Hepatocyte (in vitro differentiated cells): ENCODE measurements around the gene ANKRD44. TPM values are rescaled to one million over a fixed set of nuclear protein-coding genes. Genes with fewer than 3 reads are reported as not detected.

ENCODE experiments used
- DNase-seq: peaks from one replicate; pipeline ENCODE4 v3.0.0-alpha.2; 2016; ENCODE audit warnings: low spot score
- H2AFZ ChIP-seq: fragments of 200-600 bp; sonication (generic); 2 replicates; pipeline ENCODE4 v1.6.0; 2016; ENCODE audit warnings: antibody characterized with exemption, mild to moderate bottlenecking
- H3K27ac ChIP-seq: fragments of 200-600 bp; sonication (generic); 2 replicates; pipeline ENCODE4 v1.5.1; 2016; ENCODE audit warnings: mild to moderate bottlenecking
- H3K27me3 ChIP-seq: fragments of 200-600 bp; sonication (generic); 2 replicates; pipeline ENCODE4 v1.6.1; 2016
- H3K36me3 ChIP-seq: fragments of 200-600 bp; sonication (generic); replicated peaks from 2 replicates; pipeline ENCODE4 v1.5.1; 2016; ENCODE audit warnings: low read depth; ENCODE audit not compliant: insufficient read depth
- H3K4me1 ChIP-seq: fragments of 200-600 bp; sonication (generic); 2 replicates; pipeline ENCODE4 v1.5.1; 2016; ENCODE audit warnings: mild to moderate bottlenecking, moderate library complexity; ENCODE audit not compliant: insufficient read depth
- H3K4me2 ChIP-seq: fragments of 200-600 bp; sonication (generic); 2 replicates; pipeline ENCODE4 v1.6.0; 2016
- H3K4me3 ChIP-seq: fragments of 200-600 bp; sonication (generic); 2 replicates; pipeline ENCODE4 v1.5.1; 2016; ENCODE audit warnings: mild to moderate bottlenecking
- H3K79me2 ChIP-seq: fragments of 200-600 bp; sonication (generic); 2 replicates; pipeline ENCODE4 v1.6.0; 2017; ENCODE audit warnings: mild to moderate bottlenecking
- H3K9me2 ChIP-seq: fragments of 200-600 bp; sonication (generic); replicated peaks from 2 replicates; pipeline ENCODE4 v1.6.0; 2017; ENCODE audit warnings: mild to moderate bottlenecking; ENCODE audit not compliant: insufficient read depth
- H3K9me3 ChIP-seq: fragments of 200-600 bp; sonication (generic); 2 replicates; pipeline ENCODE4 v1.5.1; 2016; ENCODE audit warnings: low read depth, mild to moderate bottlenecking
- H4K20me1 ChIP-seq: fragments of 200-600 bp; sonication (generic); 2 replicates; pipeline ENCODE4 v1.6.0; 2016; ENCODE audit warnings: mild to moderate bottlenecking; ENCODE audit not compliant: insufficient read depth, poor library complexity, severe bottlenecking
- CTCF ChIP-seq: fragments of 200-600 bp; sonication (generic); IDR thresholded peaks from 2 replicates; pipeline ENCODE4 v1.5.1; 2016; ENCODE audit warnings: antibody characterized with exemption, mild to moderate bottlenecking; ENCODE audit not compliant: poor library complexity
- EZH2 ChIP-seq: fragments of 200-600 bp; sonication (generic); IDR thresholded peaks from 2 replicates; pipeline ENCODE4 v1.6.1; 2016; ENCODE audit warnings: antibody characterized with exemption, mild to moderate bottlenecking, borderline replicate concordance
- EZH2phosphoT487 ChIP-seq: fragments of 200-600 bp; sonication (generic); IDR thresholded peaks from one replicate; pipeline ENCODE4 v1.6.1; 2018; ENCODE audit warnings: antibody characterized with exemption, mild to moderate bottlenecking, low read depth, moderate library complexity; ENCODE audit not compliant: unreplicated experiment, severe bottlenecking
- WGBS: methylation state at CpG from one replicate; pipeline ENCODE4 v1.1.6; 2016; ENCODE audit warnings: low lambda C conversion rate; ENCODE audit errors: missing lambda C conversion rate; 5-methylcytosine and 5-hydroxymethylcytosine counted together
- polyA plus RNA-seq: library from polyadenylated mRNA; unstranded; fragments of >200 nt; fragmentation: Nextera tagmentation; extraction: Ambion mirVana; gene quantifications from 2 replicates; pipeline ENCODE4 v1.2.1, GENCODE V29; 2016
- total RNA-seq: library from RNA; depleted of rRNA; stranded (reverse); fragments of >200 nt; gene quantifications from 2 replicates; pipeline ENCODE4 v1.2.3, GENCODE V29; 2014

ANKRD44 gene
- total and polyA plus RNA-seq, 2 experiments from 2014 or later: 5.9 to 9.1 TPM

- Histone ChIP-seq H3K4me1 (no peaks in the 10 kb centered on the region), H3K36me3 (no peaks in the 10 kb centered on the region), H3K27me3 (no peaks in the 10 kb centered on the region), H3K27ac (no peak overlapping the region), H3K79me2 (no peaks in the 10 kb centered on the region), H3K9me3 (no peaks in the 10 kb centered on the region), H3K4me2 (no peak overlapping the region), H4K20me1 (no peaks in the 10 kb centered on the region), H2AFZ (no peak overlapping the region), H3K4me3 (no peak overlapping the region), H3K9me2 (no peaks in the 10 kb centered on the region)
- no peak for DNase-seq
- TF ChIP-seq CTCF (no peak), EZH2phosphoT487 (no peak), EZH2 (no peak)
- WGBS: 87% methylated on average over 6 of the region's 6 CpGs
These were observed 180.3 kb downstream of the ANKRD44 start for GRCh38 chr2:197130318-197130717.

GRCh38 chr2:197128897-197129296 lies 181.7 kb downstream of the ANKRD44 start:
- Histone ChIP-seq H3K36me3 (no peaks in the 10 kb centered on the region), H3K4me3 (no peak overlapping the region), H2AFZ (no peak overlapping the region), H3K27ac (no peak overlapping the region), H3K4me1 (no peaks in the 10 kb centered on the region), H3K9me3 (no peaks in the 10 kb centered on the region), H3K4me2 (no peak overlapping the region), H3K9me2 (no peaks in the 10 kb centered on the region), H4K20me1 (no peaks in the 10 kb centered on the region), H3K79me2 (no peaks in the 10 kb centered on the region), H3K27me3 (no peaks in the 10 kb centered on the region)
- no peak for TF ChIP-seq CTCF
- no peak for TF ChIP-seq EZH2
- TF ChIP-seq EZH2phosphoT487: no peak
- DNase-seq: no peak
- 85% methylated on average over 5 of the region's 5 CpGs for WGBS

GRCh38 chr2:197128126-197128525 lies 182.5 kb downstream of the ANKRD44 start:
- H3K4me3 ChIP-seq: no peak overlapping the region
- no peak for DNase-seq
- H3K4me1 ChIP-seq: no peaks in the 10 kb centered on the region
- no peak overlapping the region for H2AFZ ChIP-seq
- H3K4me2 ChIP-seq: no peak overlapping the region
- no peaks in the 10 kb centered on the region for H3K79me2 ChIP-seq
- no peak for TF ChIP-seq EZH2
- H3K27ac ChIP-seq: no peak overlapping the region
- 96% methylated on average over 1 of the region's 1 CpG for WGBS
- H4K20me1 ChIP-seq: no peaks in the 10 kb centered on the region
- no peaks in the 10 kb centered on the region for H3K9me3 ChIP-seq
- H3K9me2 ChIP-seq: no peaks in the 10 kb centered on the region
- H3K27me3 ChIP-seq: no peaks in the 10 kb centered on the region
- no peaks in the 10 kb centered on the region for H3K36me3 ChIP-seq

- Histone ChIP-seq H3K79me2 (no peaks in the 10 kb centered on the region), H3K4me1 (no peaks in the 10 kb centered on the region), H3K9me2 (no peaks in the 10 kb centered on the region), H3K4me2 (no peak overlapping the region), H4K20me1 (no peaks in the 10 kb centered on the region), H2AFZ (no peak overlapping the region), H3K27ac (no peak overlapping the region), H3K4me3 (no peak overlapping the region), H3K27me3 (no peaks in the 10 kb centered on the region), H3K36me3 (no peaks in the 10 kb centered on the region), H3K9me3 (no peaks in the 10 kb centered on the region)
- TF ChIP-seq EZH2phosphoT487 (no peak), CTCF (no peak), EZH2 (no peak)
- 96% methylated on average over 7 of the region's 7 CpGs for WGBS
- no peak for DNase-seq
These were observed 183.8 kb downstream of the ANKRD44 start for GRCh38 chr2:197126630-197127352.
